ENCODE results near the gene PAQR5. TPM values are rescaled to one million over a fixed set of nuclear protein-coding genes. Genes with fewer than 3 reads are reported as not detected.

Gene PAQR5
- total and polyA plus RNA-seq, 9 of the 15 experiments (the other 6 are each of a cell fraction or from before 2014, with no cell fraction given), result 0.04 to 0.08 TPM; not detected in 7

DNA sequence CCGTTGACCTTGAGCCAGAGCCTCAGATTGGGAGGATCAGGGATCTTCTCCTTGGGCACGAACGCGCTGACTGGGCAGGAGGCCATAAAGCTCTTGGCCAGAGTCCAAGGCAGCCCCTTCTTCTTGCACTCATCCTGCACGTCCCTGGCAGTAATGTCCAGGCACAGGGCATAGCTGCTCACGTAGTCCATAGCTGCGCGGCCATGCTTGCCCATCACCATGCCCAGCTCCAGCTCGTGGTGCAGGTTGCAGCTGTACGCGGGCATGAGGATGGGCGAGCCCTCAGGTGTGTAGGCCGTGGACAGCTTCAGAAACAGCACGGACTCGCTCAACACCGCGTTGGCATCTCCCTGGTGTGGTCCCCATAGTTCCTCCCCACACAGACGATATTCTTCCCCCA lies 136.0 kb downstream of the PAQR5 start:
- DNase-seq (ENCODE audit: extremely low read depth in 1 of 4, low spot score in 3 of 4), result no peak
- Histone ChIP-seq H3K9me1 (ENCODE audit: control insufficient read depth, insufficient read depth, low read length) (no peaks in the 10 kb centered on the region), H3K36me3 (ENCODE audit: control insufficient read depth, insufficient read depth, low read length) (peaks cover 93% of the 10 kb centered on the region), H3K4me1 (replicated peaks in 1 of 2; ENCODE audit: control insufficient read depth in 2 of 2, insufficient read depth in 2 of 2, low read length in 2 of 2) (no peaks in the 10 kb centered on the region), H3K27ac (ENCODE audit: extremely low read depth, low read depth, low read length) (no peak overlapping the region), H3K27me3 (ENCODE audit: control insufficient read depth in 2 of 2, insufficient read depth in 2 of 2, low read length in 2 of 2) (no peaks in the 10 kb centered on the region), H3K4me2 (ENCODE audit: insufficient read depth, low read length) (no peak overlapping the region), H3K79me2 (ENCODE audit: control insufficient read depth, insufficient read depth, low read length) (no peaks in the 10 kb centered on the region), H3K4me3 (no peak overlapping the region), H3K9me3 (replicated peaks; ENCODE audit: control insufficient read depth, insufficient read depth, low read depth, low read length) (no peaks in the 10 kb centered on the region), H2AFZ (ENCODE audit: low read depth, low read length) (no peak overlapping the region), H3K9ac (ENCODE audit: insufficient read depth in 1 of 2, low read depth in 2 of 2, low read length in 2 of 2) (0 out of 4 replicates have a peak overlapping the region, but pooled peaks of 1 of the 2 experiments have one; percentile 38), H4K20me1 (replicated peaks; ENCODE audit: control insufficient read depth, insufficient read depth, low read length) (no peaks in the 10 kb centered on the region)
- in situ Hi-C loops (cut with MboI), result no loop called here
- ChIA-PET CTCF (ENCODE audit: low intra/inter-chr PET ratio) (no interaction called here), POLR2A (interaction anchor here (0.6 to 5.8 kb wide), 2 partner anchors 17 to 155 kb away, joined by 4 to 50 read pairs; partner anchors contain the start of gene RPLP1)
- no TSS peak for BruUV-seq (replicated peaks)
- TF ChIP-seq, protein P1, sequence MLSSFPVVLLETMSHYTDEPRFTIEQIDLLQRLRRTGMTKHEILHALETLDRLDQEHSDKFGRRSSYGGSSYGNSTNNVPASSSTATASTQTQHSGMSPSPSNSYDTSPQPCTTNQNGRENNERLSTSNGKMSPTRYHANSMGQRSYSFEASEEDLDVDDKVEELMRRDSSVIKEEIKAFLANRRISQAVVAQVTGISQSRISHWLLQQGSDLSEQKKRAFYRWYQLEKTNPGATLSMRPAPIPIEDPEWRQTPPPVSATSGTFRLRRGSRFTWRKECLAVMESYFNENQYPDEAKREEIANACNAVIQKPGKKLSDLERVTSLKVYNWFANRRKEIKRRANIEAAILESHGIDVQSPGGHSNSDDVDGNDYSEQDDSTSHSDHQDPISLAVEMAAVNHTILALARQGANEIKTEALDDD (IDR thresholded peaks at IDR 0.05), result no peak
- peak; percentile 29; the same call in 1 of the 2 replicates for TF ChIP-seq POLR2G (IDR thresholded peaks at IDR 0.05; ENCODE audit: low read depth, low read length)
- peak; percentile 12; the same call in 1 of the 2 replicates for TF ChIP-seq NFIC (IDR thresholded peaks at IDR 0.05)
- TF ChIP-seq RBFOX2 (IDR thresholded peaks at IDR 0.05; ENCODE audit: low read depth, low read length), result peak; percentile 29; the same call in 1 of the 2 replicates
- WGBS (ENCODE audit: insufficient coverage, low coverage, missing lambda C conversion rate), result 95% methylated on average over 18 of the region's 18 CpGs
- no peak for FAIRE-seq
- intact Hi-C loops (cut with micrococcal nuclease), result no loop called here
- no peak for ATAC-seq

DNA sequence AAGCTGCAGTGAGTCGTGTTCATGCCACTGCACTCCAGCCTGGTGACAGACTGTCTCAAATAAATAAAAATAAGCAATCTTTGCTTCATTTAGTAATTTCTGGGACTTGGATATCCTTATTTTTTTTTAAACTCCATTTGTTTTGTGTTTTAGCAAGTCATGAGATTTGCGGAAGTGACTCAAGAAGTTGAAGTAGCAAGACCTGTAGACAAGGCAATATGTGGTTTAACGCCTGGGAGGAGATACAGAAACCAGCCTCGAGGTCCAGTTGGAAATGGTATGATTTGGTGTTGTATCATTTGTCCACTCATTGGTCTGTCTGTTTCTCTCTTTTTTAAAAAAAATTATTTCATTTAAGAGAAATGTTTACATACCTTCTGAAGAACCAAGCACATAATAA lies 137.3 kb downstream of the PAQR5 start:
- intact Hi-C loops (cut with micrococcal nuclease), result no loop called here
- ATAC-seq, result no peak
- no peaks in the 10 kb centered on the region for H3K9me3 ChIP-seq (replicated peaks; ENCODE audit: control insufficient read depth, insufficient read depth, low read depth, low read length)
- no peaks in the 10 kb centered on the region for H3K27me3 ChIP-seq (ENCODE audit: control insufficient read depth in 2 of 2, insufficient read depth in 2 of 2, low read length in 2 of 2)
- in situ Hi-C loops (cut with MboI), result no loop called here
- FAIRE-seq, result no peak
- no TSS peak for BruUV-seq (replicated peaks)
- no peaks in the 10 kb centered on the region for H3K4me1 ChIP-seq (replicated peaks in 1 of 2; ENCODE audit: control insufficient read depth in 2 of 2, insufficient read depth in 2 of 2, low read length in 2 of 2)
- CTCF ChIA-PET (ENCODE audit: low intra/inter-chr PET ratio), result no interaction called here
- no peak overlapping the region for H3K4me3 ChIP-seq
- no peak overlapping the region for H3K4me2 ChIP-seq (ENCODE audit: insufficient read depth, low read length)
- H3K36me3 ChIP-seq (ENCODE audit: control insufficient read depth, insufficient read depth, low read length), result peaks cover 92% of the 10 kb centered on the region
- WGBS (ENCODE audit: insufficient coverage, low coverage, missing lambda C conversion rate), result 92% methylated on average over 4 of the region's 4 CpGs
- POLR2A ChIA-PET, result interaction anchor here (0.7 to 1.0 kb wide), 3 partner anchors 12 to 882 kb away, joined by 3 to 9 read pairs (median 3); partner anchors contain the start of gene RPLP1
- H3K79me2 ChIP-seq (ENCODE audit: control insufficient read depth, insufficient read depth, low read length), result no peaks in the 10 kb centered on the region
- H3K9me1 ChIP-seq (ENCODE audit: control insufficient read depth, insufficient read depth, low read length), result no peaks in the 10 kb centered on the region
- no peak overlapping the region for H3K9ac ChIP-seq (ENCODE audit: insufficient read depth in 1 of 2, low read depth in 2 of 2, low read length in 2 of 2)
- no peaks in the 10 kb centered on the region for H4K20me1 ChIP-seq (replicated peaks; ENCODE audit: control insufficient read depth, insufficient read depth, low read length)
- no peak for DNase-seq (ENCODE audit: extremely low read depth in 1 of 4, low spot score in 3 of 4)
- H3K27ac ChIP-seq (ENCODE audit: extremely low read depth, low read depth, low read length), result no peak overlapping the region
- H2AFZ ChIP-seq (ENCODE audit: low read depth, low read length), result no peak overlapping the region
- TF ChIP-seq ILK (tag; IDR thresholded peaks at IDR 0.05; ENCODE audit: borderline replicate concordance, low read depth) (no peak), CXXC5 (CRISPR knock-in tag; IDR thresholded peaks at IDR 0.05) (no peak), NR2F6 (CRISPR knock-in tag; IDR thresholded peaks at IDR 0.05) (no peak), SMARCB1 (IDR thresholded peaks at IDR 0.05; ENCODE audit: insufficient read length, low read depth) (no peak), CCNT2 (IDR thresholded peaks at IDR 0.05; ENCODE audit: borderline replicate concordance, extremely low read depth, insufficient read length, low read depth, low read length) (no peak), THRAP3 (IDR thresholded peaks at IDR 0.05; ENCODE audit: borderline replicate concordance) (no peak), TCF7 (IDR thresholded peaks at IDR 0.05; ENCODE audit: borderline replicate concordance) (no peak), HNRNPUL1 (IDR thresholded peaks at IDR 0.05; ENCODE audit: low read length) (no peak), SAP30 (IDR thresholded peaks at IDR 0.05; ENCODE audit: borderline replicate concordance, insufficient read depth, low read depth, low read length, poor library complexity, severe bottlenecking) (no peak)
